ENCODE data around the gene REM2.

- TF ChIP-seq POLR2A (IDR thresholded peaks at IDR 0.05) (no peak), CTCF (IDR thresholded peaks at IDR 0.05) (no peak)
Measured at GRCh38 chr14:22892488-22892887, 9.5 kb downstream of the REM2 start.

Data from Peyer's patch (tissue), 4 donors.